Measurements from ENCODE around the gene ERC1.

- TF ChIP-seq RCOR1 (IDR thresholded peaks at IDR 0.05; ENCODE audit: low read depth, low read length): no peak
- no peak for TF ChIP-seq FOXS1 (CRISPR knock-in tag; IDR thresholded peaks at IDR 0.05)
Measured at GRCh38 chr12:969821-970220, 21.2 kb upstream of the ERC1 start.
